HL-60 (cell line): ENCODE data around the gene SECISBP2.

Experiments
- DNase-seq, 2 experiments: peaks; one replicate each; pipeline ENCODE4 v3.0.0-alpha.2; 2010 to 2020; ENCODE audit warnings: low read depth in 1 of 2, low spot score in 1 of 2
- H3K27ac ChIP-seq: fragments of 250-450 bp; sonication (Bioruptor Pico); replicated peaks from 2 replicates; pipeline ENCODE4 v1.5.1; 2020; ENCODE audit warnings: mild to moderate bottlenecking, moderate library complexity
- H3K27me3 ChIP-seq: fragments of 250-450 bp; sonication (Bioruptor Pico); 2 replicates; pipeline ENCODE4 v1.5.1; 2021; ENCODE audit warnings: mild to moderate bottlenecking, moderate library complexity; ENCODE audit not compliant: insufficient read depth, poor library complexity, severe bottlenecking
- H3K4me3 ChIP-seq: replicated peaks from 2 replicates; pipeline ENCODE4 v1.5.1; 2011; ENCODE audit warnings: mild to moderate bottlenecking, control low read depth, low read length; ENCODE audit not compliant: insufficient read depth
- GABPA ChIP-seq: IDR thresholded peaks from 2 replicates; pipeline ENCODE4 v1.6.1; 2012; ENCODE audit warnings: low read depth
- POLR2AphosphoS5 ChIP-seq: IDR thresholded peaks from 2 replicates; pipeline ENCODE4 v1.6.1; 2012; ENCODE audit warnings: low read depth
- SPI1 ChIP-seq: IDR thresholded peaks from 2 replicates; pipeline ENCODE4 v1.6.1; 2012; ENCODE audit warnings: low read depth, mild to moderate bottlenecking, borderline replicate concordance
- TF ChIP-seq, protein P1 (sequence below): IDR thresholded peaks from 2 replicates; pipeline ENCODE4 v1.6.1; 2012; ENCODE audit warnings: low read depth; ENCODE audit not compliant: insufficient replicate concordance
- TF ChIP-seq, protein P2 (sequence below): IDR thresholded peaks from one replicate; pipeline ENCODE4 v1.5.1; 2011; ENCODE audit warnings: low read length, control low read depth, inconsistent platforms; ENCODE audit not compliant: insufficient read depth

SECISBP2 gene

DNA sequence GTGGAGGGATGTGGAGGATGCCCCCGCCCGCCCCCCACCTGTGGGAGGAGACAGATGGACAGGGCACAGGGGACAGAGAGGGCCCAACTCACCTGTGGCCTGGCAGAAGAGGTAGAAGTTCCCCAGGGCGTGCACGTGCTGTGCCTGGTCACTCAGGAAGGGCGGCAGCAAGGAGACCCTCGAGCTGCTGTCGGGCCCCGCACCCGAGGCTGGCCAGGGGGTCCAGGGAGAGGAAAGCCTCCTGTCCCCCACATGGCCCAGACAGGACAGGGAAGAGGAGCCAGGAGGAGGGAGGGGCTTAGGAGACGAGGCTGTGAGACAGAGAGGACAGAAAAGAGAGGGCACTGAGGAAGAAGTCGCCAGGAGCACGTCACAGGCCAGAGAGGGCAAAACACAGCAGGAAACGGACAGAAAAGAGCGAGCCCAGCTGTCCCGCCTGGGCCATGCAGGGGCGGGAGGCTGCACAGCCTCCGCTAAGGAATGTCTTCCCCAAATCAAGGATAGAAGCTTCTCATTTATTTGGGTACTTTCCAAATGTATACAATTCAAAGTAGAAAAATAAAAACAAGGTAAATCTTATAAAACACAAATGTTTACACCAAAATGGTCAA, 58.5 kb downstream of the SECISBP2 start:
- no peak for DNase-seq
- TF ChIP-seq SPI1, result no peak
- TF ChIP-seq GABPA, result no peak
- TF ChIP-seq, protein P1, sequence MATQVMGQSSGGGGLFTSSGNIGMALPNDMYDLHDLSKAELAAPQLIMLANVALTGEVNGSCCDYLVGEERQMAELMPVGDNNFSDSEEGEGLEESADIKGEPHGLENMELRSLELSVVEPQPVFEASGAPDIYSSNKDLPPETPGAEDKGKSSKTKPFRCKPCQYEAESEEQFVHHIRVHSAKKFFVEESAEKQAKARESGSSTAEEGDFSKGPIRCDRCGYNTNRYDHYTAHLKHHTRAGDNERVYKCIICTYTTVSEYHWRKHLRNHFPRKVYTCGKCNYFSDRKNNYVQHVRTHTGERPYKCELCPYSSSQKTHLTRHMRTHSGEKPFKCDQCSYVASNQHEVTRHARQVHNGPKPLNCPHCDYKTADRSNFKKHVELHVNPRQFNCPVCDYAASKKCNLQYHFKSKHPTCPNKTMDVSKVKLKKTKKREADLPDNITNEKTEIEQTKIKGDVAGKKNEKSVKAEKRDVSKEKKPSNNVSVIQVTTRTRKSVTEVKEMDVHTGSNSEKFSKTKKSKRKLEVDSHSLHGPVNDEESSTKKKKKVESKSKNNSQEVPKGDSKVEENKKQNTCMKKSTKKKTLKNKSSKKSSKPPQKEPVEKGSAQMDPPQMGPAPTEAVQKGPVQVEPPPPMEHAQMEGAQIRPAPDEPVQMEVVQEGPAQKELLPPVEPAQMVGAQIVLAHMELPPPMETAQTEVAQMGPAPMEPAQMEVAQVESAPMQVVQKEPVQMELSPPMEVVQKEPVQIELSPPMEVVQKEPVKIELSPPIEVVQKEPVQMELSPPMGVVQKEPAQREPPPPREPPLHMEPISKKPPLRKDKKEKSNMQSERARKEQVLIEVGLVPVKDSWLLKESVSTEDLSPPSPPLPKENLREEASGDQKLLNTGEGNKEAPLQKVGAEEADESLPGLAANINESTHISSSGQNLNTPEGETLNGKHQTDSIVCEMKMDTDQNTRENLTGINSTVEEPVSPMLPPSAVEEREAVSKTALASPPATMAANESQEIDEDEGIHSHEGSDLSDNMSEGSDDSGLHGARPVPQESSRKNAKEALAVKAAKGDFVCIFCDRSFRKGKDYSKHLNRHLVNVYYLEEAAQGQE, result no peak
- H3K27me3 ChIP-seq, result no peaks in the 10 kb centered on the region
- no peak overlapping the region for H3K27ac ChIP-seq
- no peak overlapping the region for H3K4me3 ChIP-seq

DNA sequence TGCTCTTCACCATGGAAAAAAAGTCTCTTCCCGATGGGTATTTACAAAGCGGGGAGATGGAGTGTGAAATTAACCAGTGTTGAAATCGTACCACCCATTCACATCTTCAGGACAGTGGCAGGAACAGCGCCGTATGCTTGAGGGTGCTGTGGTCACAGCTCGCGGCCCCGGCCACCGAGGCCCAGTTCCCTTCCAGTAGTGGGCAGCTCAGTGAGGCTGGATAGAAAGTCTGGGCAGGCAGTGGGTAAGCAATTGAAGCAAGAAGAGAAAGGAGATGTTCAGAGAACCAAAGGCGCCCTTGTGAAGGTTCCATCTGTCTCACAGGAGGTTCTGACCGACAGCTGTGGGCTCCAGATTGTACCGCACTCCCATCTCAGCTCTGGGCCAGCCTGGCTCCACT, 59.1 kb downstream of the SECISBP2 start:
- no peaks in the 10 kb centered on the region for H3K27me3 ChIP-seq
- no peak for DNase-seq
- no peak for TF ChIP-seq SPI1
- TF ChIP-seq, protein P1, result no peak
- TF ChIP-seq, protein P2, sequence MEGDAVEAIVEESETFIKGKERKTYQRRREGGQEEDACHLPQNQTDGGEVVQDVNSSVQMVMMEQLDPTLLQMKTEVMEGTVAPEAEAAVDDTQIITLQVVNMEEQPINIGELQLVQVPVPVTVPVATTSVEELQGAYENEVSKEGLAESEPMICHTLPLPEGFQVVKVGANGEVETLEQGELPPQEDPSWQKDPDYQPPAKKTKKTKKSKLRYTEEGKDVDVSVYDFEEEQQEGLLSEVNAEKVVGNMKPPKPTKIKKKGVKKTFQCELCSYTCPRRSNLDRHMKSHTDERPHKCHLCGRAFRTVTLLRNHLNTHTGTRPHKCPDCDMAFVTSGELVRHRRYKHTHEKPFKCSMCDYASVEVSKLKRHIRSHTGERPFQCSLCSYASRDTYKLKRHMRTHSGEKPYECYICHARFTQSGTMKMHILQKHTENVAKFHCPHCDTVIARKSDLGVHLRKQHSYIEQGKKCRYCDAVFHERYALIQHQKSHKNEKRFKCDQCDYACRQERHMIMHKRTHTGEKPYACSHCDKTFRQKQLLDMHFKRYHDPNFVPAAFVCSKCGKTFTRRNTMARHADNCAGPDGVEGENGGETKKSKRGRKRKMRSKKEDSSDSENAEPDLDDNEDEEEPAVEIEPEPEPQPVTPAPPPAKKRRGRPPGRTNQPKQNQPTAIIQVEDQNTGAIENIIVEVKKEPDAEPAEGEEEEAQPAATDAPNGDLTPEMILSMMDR, result no peak
- TF ChIP-seq GABPA, result no peak
- no peak for TF ChIP-seq POLR2AphosphoS5
- H3K27ac ChIP-seq, result no peak overlapping the region
- H3K4me3 ChIP-seq, result no peak overlapping the region

DNA sequence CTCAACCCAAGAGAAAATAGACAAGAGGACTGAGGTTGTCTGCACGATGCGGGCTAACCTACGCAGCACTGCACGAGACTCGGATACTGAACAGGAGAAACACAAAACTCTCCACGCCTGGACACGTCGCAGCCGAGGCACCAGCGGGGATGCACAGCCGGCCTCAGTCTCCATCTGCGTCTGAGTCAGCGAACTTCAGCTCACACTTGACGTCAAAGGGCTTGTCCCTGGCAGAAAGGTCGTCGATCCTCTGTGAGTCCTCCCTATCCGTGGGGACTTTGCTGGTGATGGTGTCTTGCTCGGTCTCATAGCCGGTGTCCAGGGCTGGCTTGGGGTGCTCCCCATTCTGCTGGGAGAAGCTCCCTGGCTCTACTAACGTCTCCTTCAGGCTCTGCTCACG, 60.2 kb downstream of the SECISBP2 start:
- TF ChIP-seq, protein P1, result no peak
- no peak for TF ChIP-seq POLR2AphosphoS5
- TF ChIP-seq, protein P2, result no peak
- TF ChIP-seq SPI1, result no peak
- no peak for DNase-seq
- H3K27me3 ChIP-seq, result no peaks in the 10 kb centered on the region
- H3K27ac ChIP-seq, result no peak overlapping the region
- H3K4me3 ChIP-seq, result no peak overlapping the region
